GM19035 (cell line): ENCODE data around the gene HPS3.
A peak's percentile ranks its signal among the peaks of the same experiment; 100 is the strongest.

ENCODE experiments used
- ATAC-seq: cut with Tn5 transposase; IDR thresholded peaks from one replicate; pipeline ENCODE4 v1.9.1; 2021; ENCODE audit not compliant: unreplicated experiment

Gene HPS3

GRCh38 chr3:149119466-149119865 lies 10.0 kb upstream of the HPS3 start:
- ATAC-seq = no peak

- ATAC-seq = peak; percentile 86
These were observed 9.1 kb upstream of the HPS3 start for GRCh38 chr3:149120051-149120972.

- ATAC-seq = no peak
These were observed 6.5 kb upstream of the HPS3 start for GRCh38 chr3:149122721-149123578.

DNA sequence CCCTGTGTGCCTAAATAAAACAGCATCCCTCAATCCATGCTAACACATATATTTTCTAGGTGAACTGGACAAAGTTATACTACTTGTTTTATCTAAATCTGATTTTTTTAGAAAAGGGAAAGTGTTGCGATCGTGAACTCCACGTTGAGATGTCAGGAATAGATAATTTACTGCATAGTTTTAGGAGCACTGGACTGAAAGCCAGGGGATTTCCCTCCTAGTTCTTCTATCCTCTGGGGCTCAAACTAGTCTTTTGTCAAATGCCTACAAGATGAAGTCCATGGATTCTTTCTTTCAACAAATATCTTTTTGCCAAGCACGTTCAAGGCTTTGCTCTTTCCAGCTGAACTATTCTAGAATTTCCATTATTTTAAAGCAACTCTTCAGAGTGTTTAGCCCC lies 617 bp upstream of the HPS3 start:
- no peak for ATAC-seq

- ATAC-seq = no peak
These were observed 2.2 kb downstream of the HPS3 start for GRCh38 chr3:149131589-149131988.

- ATAC-seq = no peak
These were observed 5.1 kb downstream of the HPS3 start for GRCh38 chr3:149134575-149134974.

DNA sequence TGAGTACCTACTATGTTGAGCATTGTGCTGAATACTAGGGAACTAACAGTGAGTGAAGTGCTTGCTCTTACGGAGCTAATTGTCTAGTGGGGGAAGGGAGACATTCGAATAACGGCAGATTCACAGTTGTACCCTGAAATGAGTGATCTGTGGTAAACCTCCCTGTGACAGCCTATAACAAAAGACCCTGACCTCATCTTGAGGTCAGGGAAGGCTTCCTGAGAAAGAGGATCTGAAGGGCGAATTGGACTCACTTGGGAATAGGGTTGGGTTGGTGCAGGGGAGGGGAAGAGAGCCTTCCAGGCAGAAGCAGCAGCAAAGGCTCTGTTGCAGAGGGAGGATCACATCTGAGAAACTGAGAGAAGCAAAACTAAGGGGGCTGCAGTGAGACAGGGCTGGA lies 13.2 kb downstream of the HPS3 start:
- ATAC-seq = no peak

DNA sequence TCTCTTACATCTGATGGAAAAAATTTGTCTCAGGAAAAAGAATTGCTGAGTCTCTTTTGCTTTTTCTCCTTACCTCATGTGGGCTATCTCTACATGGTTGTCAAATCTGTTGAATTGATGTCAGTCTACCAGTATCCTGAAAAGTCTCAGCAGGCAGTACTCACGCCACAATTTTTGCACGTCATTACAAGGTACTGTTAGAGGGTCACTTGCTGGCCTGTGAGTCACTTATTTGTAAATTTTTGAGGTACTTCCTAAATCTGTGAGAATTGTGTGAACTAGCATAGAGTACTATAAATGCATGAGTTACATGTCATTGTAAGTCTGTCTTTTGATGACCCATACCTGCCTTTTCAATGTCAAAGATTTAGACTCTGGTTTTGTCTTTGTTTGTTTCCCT lies 15.9 kb downstream of the HPS3 start:
- ATAC-seq = no peak

DNA sequence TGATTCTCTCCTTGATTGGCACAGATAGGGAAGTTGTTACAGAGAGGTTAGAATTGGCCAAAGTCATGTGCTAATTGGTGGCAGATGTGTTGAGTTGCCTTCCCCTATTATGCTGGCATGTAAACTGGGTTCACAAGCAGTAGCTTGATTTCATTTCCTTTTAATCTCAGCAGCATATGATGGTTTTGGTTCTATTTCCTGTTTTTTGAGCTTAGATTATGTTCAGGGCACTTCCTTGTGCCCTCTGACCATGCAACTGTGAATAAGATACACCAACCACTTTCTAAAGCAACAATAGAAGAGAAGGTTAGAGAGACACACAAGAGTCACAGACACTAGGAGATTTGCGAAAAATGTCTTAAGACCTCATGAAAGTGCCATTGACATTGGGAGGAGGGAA lies 16.5 kb downstream of the HPS3 start:
- ATAC-seq = peak; percentile 76

- no peak for ATAC-seq
These were observed 21.0 kb downstream of the HPS3 start for GRCh38 chr3:149150436-149150835.

GRCh38 chr3:149151843-149152242 lies 22.4 kb downstream of the HPS3 start:
- no peak for ATAC-seq

GRCh38 chr3:149152420-149152819 lies 23.0 kb downstream of the HPS3 start:
- ATAC-seq = peak; percentile 91

- no peak for ATAC-seq
These were observed 24.0 kb downstream of the HPS3 start for GRCh38 chr3:149153402-149153801.

DNA sequence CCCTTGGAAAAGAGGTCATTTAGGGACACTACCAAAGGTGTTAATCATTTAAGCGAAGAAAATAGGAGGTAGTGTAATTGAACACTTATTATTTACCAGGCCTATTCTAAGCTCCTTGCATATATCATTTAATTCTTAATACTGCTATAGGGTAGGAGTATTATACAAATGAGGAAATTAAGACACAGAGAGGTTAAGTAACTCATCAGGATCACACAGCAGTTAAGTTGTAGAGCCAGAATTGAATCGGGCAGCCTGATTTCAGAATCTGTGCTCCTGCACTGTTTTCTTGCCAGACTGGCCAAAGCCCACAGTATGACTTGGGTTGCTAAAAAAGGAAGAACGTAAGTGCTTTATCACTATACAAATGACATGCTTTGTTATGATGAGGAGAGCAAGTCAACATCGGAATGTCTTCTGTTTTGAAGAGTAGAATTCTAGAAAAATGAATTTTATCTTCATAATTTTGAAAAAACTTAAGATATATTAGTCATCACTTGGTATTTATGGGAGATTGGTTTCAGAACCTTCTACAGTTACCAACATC lies 31.4 kb downstream of the HPS3 start:
- no peak for ATAC-seq

- ATAC-seq = no peak
These were observed 32.6 kb downstream of the HPS3 start for GRCh38 chr3:149162007-149162406.

DNA sequence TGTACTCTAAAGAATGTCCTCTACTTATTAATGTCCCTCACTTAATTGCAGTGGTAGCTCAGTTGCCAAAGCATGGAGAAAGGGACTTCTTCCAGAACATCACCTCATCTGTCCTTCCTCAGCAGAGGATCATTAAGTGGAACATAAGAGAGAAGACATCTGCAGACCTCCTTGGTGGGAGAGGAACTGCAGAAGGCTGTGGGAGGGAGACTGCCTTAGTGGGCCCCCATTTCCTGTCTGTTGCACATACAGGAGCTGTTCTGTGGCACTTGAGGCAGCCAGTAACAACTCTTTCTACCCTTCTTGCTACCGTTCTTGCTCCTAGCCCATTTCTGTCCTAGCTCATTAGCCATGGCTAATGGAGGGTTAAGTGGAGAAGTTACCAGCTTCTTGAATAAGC lies 33.6 kb downstream of the HPS3 start:
- ATAC-seq = no peak

DNA sequence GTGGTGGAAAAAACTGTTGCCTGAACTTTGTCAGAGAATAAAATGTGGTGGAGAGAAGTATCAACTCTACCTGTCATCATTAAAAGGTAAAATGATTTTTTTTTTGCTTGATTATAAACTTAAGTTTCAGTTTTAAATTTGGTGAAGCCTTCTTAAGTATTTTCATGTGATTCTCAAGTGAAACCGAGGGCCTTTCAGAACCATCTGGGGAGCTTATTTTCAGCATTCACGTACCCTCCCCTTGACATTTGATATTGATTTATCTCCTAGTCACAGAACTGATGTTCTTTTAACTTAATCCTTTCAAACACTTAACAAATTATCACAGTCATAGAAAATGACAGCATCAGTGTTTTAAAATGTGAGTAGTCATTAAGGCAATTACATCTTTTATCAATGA lies 38.5 kb downstream of the HPS3 start:
- ATAC-seq = no peak

GRCh38 chr3:149170672-149171071 lies 41.2 kb downstream of the HPS3 start:
- no peak for ATAC-seq

DNA sequence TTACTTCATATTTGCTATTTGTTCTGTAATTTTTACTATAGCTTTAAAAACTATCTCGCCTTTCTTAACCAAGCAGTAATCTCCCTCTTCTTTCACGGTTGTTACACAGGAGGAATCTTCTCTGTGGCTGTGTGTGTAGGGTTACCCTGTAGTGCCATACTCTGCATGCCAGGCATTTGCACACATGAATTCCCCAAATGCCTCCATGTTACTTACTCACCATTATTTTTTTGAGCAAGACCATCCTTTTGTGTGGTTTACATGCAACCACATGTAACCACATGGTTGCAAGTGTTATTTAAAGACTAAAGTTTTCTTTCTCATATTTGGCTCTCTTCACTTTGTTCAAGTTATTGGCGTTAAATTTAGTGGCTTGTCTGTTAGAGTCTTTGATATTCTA lies 45.5 kb downstream of the HPS3 start:
- peak; percentile 90 for ATAC-seq

DNA sequence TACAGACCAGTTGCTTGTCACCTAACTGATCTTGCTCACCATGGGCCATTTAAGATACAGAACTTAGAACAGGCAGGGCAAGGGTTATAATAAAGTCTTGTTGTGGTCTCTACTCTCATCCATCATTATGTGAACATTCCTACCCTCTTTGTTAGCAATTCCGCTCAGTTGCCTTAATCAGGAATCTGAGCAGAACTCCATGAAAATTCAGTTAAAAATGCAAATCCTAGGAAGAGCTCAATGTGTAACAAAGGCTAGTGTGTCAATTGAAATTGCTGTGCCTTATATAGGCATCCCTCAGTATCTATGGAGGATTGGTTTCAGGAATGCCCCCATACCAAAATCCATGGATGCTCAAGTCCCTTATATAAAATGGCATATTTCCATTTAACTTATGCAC lies 47.7 kb downstream of the HPS3 start:
- ATAC-seq = no peak

GRCh38 chr3:149179220-149179619 lies 49.8 kb downstream of the HPS3 start:
- ATAC-seq = no peak
